Measurements from ENCODE around the gene CEBPZOS.

Gene CEBPZOS

DNA sequence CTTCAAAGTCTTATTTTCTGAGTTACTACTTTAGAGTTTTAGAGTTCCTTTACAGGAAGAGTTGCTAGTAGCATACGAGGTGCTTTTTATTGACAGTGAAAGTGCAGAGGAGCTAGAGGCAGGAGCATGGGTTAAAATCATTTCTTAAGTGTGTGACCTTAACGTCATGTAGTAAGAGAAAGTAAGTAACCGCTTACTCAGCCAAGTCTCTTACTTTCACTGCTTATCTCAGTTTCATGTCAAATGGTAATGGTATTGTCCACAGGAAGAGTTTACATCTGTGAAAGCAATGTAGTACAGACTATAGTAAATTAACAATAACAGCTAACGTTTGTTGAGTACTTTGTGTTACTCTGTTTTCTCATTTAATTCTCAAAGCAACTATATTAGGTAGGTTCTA lies 47.7 kb downstream of the CEBPZOS start:
- DNase-seq: no peak

DNA sequence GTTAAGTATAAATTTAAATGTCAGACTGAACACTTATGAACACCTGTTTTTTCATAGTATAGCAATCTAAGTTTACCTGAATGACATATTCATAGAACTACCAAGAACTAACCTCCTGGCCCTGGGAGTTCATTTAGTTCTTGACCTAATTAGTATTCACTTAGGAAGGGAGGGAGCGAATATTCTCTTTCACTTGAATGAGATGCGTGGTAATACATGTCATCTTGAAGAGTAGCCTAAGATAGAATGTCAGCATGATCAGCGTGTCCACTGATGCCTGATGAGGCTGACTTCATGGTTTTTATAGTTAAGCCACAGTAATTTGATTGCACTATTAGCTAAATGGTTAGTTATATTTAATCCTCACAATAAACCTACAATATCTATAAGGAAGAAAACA lies 48.5 kb downstream of the CEBPZOS start:
- no peak for DNase-seq

DNA sequence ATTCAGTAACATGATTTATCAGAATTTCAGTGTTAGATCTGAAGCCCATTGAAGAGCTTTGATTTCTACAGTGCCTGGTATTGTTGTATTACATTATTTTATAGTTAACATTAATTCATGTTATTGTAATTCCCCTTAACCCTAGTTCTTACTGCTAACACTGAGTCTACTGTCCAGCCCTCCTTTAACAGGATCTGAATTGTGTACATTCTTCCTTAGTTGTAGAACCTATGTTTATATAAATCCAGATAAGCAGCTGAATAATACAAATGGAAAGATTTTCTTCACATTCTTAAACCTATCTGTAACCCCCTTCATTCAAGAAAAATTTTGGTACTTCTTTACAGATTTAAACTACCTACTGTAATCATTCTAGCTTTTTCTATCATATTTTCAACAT lies 49.9 kb downstream of the CEBPZOS start:
- DNase-seq: no peak

DNA sequence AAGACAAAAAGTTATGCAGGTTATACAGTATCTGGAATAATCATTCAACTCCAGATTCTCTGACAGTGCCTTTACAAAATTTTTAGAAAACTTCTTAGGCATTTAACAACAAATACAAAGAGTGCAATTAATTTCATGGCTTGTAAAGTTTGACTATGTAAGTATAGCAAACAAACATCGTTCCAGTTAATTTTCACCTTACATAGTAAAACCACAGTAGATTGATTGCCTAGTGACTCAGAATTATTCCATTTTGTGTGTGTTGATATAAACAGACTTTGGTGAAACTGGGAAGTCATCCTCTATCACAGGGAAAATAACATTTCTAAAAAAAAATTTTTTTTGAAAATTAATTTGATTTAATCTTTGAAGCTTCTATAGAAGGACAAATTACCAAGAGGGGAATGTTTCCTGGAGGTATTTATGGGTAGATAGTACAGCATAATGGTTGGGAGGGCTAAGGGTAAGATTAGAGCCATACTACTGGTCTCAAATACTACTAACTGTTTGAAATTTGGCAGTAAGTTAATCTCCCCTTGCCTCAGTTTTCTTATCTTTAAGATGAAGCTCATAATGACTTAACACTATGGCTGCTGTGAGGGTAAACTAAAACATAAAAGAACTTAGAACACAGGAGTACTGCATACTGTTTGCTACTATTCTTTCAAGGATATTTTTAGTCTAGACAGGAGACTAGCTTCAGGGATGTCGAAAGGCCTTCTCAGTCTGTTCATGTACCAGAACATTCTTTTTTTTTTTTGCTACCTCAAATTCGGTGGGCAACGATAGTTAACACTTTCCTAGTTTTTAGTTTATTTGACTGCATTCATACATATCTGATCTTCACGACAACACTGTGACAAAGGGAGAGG lies 54.8 kb downstream of the CEBPZOS start:
- DNase-seq: no peak
